ENCODE measurements around the gene ABCB6.

The ABCB6 gene

DNA sequence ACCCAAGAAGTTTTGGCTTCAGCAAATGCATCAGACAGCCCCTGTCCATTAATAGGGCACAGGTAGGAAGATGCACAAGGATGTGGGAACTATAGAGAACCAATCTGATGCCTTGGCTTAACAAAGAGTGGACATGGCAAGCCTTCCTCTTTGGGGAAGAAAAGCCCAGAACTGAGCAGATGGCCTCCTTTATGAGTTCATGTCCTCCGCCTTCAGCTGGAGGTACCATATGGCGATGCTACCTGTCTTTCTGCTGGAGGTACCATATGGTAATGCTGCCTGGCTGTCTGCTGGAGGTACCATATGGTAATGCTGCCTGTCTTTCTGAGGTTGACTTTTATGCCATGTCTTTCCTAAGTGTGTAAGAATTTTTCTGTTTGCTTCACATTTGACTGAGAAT is 34.6 kb downstream of the ABCB6 start:
- no peak for DNase-seq (ENCODE audit: low spot score)

DNA sequence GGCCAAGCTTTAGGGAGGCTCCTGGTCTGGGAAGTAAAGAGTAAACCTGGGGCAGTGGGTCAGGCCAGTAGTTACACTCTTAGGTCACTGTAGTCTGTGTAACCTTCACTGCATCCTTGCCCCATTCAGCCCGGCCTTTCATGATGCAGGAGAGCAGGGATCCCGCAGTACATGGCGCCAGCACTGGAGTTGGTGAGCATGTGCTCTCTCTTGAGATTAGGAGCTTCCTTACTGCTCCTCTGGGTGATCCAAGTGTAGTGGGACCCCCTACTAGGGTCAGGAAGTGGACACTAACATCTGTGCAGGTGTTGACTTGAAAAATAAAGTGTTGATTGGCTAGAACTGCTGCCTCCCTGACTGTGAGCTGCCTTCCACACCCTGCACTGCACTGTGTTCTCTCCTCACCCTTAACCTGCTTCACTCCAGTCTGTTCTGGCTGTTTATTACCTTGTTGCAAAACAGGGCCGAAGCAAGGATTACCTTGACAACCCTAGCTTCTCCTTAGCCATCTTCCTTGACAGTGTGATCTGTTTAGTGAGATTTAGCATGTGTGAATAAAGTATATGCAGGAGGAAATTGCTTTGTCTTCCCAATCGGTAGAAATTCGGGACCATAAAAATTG is 35.5 kb downstream of the ABCB6 start:
- DNase-seq (ENCODE audit: low spot score) = no peak

DNA sequence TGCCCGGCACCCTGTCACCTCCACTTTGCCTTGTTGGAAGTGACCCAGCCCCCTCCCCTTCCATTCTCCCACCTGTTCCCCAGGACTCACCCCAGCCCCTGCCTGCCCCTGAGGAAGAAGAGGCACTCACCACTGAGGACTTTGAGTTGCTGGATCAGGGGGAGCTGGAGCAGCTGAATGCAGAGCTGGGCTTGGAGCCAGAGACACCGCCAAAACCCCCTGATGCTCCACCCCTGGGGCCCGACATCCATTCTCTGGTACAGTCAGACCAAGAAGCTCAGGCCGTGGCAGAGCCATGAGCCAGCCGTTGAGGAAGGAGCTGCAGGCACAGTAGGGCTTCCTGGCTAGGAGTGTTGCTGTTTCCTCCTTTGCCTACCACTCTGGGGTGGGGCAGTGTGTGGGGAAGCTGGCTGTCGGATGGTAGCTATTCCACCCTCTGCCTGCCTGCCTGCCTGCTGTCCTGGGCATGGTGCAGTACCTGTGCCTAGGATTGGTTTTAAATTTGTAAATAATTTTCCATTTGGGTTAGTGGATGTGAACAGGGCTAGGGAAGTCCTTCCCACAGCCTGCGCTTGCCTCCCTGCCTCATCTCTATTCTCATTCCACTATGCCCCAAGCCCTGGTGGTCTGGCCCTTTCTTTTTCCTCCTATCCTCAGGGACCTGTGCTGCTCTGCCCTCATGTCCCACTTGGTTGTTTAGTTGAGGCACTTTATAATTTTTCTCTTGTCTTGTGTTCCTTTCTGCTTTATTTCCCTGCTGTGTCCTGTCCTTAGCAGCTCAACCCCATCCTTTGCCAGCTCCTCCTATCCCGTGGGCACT is 36.2 kb downstream of the ABCB6 start:
- DNase-seq (ENCODE audit: low spot score) = no peak

DNA sequence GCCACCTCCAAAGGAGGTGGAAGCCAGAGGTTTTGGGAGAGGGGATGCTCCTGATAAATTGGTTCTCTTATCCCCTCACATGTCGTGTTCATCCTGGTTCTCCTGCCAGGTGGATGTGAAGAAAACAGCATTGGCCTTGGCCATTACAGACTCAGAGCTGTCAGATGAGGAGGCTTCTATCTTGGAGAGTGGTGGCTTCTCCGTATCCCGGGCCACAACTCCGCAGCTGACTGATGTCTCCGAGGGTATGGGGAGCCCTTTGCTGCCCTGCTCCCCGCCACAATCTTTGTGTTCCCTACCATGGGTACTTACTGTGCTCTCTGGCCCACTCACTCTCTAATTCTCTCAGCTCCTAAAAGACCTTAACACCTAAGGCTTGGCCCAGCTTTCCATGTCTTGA is 37.2 kb downstream of the ABCB6 start:
- no peak for DNase-seq (ENCODE audit: low spot score)

DNA sequence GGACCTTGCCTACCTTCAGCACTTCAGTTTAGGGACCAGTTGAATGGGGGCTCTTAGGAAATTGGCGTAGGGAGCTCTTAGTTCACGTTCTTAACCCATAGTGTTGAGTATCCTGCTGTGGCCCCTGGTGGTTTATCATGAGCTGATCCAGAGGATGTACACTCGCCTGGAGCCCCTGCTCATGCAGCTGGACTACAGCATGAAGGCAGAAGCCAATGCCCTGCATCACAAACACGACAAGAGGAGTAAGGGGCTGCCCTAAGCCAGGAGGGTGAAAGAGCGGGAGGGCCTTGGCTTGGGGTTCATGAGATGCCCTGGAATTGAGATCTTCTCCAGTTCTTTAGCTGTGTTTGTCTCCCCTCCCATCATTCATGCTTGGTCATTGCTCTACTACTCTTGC is 37.8 kb downstream of the ABCB6 start:
- DNase-seq (ENCODE audit: low spot score) = no peak

DNA sequence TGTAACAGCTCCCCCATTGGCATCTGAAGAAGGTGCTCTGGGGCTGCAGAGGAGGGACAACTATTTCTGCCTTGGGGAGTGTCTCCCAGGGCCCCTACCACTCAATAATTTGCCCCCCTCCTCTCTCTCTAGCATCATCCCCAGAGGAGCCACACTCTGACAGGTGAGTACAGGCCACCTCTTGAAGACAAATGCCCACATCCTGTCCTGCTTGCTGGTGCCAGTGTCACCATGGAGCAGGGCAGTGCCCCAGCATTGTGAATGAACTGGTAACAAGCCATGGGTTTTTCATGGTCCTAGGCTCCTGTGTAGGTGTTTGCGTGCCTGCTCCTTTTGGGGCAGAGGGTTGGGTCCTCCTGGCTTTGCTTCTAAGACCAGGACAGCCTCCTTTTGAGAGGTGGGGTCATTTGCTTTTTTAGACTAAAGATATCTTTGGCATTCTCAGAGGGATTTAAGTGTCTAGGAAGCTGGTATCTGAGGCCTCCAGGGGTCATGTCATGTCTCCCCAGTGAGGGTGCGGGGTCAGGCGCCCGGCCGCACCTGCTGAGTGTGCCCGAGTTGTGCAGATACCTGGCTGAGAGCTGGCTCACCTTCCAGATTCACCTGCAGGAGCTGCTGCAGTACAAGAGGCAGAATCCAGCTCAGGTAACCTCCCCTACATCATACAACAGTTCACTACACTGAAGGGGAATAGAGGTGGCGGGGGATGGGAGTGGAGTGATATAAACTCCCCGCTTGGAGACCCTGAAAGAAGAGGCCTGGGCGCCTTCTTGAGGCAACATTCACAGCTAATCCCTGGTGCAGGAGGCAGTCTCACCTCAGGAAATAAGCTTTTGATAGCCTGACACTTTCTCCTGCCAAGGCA is 38.9 kb downstream of the ABCB6 start:
- no peak for DNase-seq (ENCODE audit: low spot score)

DNA sequence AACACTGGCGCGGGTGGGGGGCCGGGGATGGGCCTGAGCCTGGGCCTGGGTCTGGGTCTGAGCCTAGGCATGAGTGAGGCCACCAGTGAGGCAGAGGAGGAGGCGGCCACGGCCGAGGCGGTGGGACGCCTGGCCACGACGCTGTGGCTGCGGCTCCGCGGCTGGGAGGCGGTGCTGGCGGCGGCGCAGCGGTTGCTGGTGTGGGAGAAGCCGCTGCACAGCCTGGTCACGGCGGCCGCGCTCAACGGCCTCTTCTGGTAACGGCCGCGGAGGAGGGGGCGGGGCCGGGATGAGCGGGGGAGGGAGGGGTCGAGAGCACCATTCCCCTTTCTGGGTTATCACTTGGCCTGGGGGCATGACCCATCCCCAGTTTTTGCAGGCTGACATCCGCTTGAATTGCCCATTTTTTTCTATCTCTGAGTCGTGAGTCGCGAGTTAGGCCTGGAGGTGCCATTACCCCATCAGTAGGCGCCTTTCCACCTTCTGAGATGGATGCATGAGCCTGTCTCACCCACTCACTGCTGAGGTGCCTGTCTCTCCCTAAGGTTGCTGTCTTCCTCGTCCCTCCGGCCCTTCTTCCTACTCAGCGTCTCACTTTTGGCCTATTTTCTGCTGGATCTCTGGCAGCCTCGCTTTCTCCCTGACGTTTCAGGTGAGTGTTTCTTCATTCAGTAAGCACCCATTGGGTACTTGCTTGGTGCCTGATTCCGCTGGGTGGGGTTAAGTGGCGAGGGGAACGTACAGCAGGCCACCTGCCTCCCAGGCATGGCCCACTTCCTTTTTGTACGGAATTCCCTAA is 40.2 kb downstream of the ABCB6 start:
- DNase-seq (ENCODE audit: low spot score) = no peak

DNA sequence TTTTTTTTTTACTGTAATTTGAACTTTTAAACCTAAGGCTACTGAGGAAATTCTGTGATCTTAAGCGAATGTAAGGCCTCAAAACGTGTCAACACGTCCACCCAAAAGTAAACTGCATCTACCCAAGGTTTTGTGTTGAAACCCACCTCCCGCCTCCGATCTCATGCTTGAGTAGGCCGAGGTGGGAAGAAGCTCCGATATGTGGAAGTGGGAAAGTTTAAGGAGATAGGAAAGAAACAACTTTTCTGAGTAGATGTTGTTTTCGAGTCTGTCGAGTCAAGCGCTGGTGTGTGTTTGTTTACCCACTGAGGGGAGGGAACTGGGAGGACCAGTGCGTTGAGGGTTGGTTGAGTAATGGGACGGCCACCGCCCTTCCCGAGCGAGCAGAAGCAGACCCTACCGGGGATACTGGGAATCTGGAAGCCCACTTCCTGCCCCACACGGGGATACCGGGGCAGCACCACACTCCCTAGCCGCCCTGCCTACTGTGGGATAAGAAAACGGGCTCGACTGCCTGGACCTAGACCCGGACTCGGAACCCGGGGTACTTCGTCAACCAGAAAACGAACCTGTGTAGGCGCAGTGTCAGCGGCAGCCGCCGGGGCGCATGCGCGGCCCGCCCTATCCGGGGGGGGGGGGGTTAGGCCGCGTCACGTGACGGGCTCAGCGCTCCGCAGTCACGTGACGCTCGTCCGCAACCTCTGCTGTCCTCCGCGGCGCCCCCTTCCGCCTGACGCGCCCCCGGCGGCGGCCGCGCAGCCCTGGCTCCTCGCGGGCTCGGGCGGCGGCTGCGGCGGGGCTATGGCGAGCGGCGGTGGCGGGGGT is 41.0 kb downstream of the ABCB6 start, which contains the start of gene RETREG2:
TSS of gene RETREG2 (plus strand) at position 724 of the 825 bp plus-strand sequence. CDS start at position 802, 78 bp downstream.
- DNase-seq (ENCODE audit: low spot score) = peak; percentile 93

DNA sequence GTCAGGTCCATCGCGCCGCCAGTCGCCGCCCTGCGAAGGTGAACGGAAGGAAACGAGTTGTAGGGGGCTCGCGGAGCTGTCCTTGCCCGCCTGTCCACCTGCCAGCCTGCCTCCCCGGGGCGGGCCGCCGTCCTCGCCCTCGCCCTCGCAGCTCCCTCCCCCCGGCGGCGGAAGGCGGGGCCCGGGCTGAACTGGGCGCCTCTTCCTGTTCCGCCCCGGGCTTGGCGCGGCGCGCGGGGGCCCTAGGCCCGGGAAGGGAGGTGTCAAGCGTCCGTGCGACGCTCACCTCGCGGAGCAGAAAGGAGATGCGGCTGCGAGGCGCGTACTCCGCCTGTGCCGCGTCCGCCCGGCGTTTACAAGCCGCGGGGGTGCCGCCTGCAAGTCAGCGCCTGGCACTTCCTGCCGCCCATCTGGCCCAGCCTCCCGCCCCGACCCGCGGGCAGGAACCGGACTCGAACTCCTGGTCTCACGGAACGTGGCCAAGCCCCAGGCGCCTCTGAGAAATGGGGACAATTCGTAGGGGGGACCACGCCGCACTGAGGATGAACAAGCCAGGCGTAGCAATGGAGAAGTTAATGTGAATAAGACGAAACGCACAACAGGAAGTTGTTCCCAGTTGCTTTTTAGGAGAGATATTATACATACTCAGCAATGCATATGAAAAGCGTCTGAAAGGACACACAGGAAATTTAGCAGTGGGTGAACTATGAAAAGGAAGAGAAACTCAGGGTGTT is 41.8 kb downstream of the ABCB6 start, which contains the start of gene CNPPD1:
TSS of gene CNPPD1 (minus strand) at position 108 of the 734 bp plus-strand sequence. CDS start at position 11, 97 bp downstream.
- DNase-seq (ENCODE audit: low spot score) = peak; percentile 87

DNA sequence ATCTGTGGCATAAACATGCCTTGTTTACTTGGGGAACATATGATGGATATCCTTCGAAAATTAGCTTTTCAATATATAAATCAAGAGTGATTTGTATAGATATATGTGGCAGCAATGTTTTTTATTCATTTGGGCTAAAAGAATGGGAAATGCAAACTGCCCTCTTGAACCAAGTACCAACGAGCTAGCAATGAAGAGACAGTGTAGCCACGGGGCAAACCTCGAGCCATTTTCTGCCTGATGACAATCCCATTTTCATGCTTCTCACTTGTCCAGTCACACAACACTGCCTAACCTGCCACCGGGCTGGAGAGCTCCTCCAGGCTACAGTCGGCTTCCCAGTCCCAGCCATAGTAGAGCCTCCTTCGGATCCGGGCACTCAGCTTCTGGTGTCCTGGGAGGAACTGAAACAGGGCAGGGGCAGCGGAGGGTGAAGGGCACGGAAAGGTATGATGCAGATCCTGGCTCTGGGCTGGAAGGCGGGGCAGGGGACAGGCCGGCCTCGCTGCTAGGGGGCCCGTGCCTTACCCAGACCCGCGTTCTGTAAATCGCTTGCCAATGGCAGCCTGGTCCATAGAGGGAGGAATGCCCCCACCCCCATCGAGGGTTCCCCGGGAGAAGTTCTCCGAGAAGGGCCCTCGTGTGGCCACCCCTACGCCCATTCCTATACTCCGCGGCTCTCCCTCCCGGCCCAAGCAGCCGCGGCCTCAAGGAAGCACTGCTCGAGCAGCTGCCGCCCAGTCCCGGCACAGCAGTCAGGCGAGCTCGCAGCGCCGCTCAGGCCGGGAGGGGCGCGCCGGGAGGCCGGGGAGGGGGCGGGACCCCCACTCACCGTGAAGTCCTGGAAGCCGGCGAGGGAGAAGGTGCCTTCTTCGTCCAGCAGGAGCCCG is 42.6 kb downstream of the ABCB6 start:
- no peak for DNase-seq (ENCODE audit: low spot score)

DNA sequence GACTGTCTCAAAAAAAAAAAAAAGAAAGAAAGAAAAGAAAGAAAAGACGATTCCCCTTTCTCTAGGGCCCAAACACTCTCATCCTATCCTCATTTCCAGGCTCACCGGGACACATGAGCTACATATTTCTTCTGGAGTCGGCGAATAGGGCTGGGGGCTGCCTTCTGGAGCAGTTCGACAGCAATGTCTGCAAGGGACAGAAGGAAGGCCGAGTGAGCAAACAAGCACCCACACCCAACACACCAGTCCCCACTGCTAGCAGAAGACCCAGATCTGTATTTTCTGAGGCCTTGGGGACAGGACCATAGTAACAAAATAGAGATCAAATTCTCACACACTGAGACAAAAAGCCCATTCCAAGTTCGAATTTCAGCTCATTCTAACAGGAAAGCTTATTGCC is 43.3 kb downstream of the ABCB6 start:
- no peak for DNase-seq (ENCODE audit: low spot score)

DNA sequence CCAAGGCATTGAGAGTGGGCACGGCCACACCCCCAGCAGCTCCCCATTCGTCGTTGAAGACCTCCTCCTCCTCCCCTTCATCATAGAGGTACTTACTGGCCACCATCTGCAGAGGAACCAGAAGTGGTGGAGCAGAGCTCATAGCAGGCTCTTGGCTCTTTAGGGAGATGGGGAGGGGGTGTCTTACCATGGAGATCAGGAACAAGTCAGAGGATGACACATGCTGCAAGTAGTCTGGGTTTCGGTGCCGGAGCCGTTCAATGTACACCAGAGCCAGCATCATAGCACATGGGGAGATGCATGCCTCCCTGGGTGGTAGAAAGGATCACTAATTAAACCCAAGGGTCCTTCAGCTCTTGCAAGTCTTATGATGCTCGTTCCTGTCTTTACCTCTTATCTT is 44.0 kb downstream of the ABCB6 start:
- DNase-seq (ENCODE audit: low spot score) = no peak

DNA sequence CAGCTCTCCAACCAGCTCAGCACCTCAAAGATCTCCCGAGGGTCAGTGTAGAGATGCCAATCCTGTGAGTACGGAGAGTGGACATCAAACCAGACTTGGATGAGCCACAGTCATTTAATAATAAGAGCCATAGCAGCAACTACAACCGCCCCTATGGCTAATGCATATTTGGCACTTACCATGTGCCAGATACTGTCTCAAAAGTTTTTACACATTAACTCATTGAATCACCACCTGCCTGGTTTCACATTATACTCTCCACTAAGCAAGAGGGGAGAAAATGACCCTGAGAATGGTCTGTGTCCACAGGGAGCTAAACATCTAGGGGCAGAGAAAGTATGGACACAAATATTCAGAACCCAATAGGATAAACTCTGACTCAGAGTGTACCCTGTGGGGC is 44.6 kb downstream of the ABCB6 start:
- DNase-seq (ENCODE audit: low spot score) = no peak

DNA sequence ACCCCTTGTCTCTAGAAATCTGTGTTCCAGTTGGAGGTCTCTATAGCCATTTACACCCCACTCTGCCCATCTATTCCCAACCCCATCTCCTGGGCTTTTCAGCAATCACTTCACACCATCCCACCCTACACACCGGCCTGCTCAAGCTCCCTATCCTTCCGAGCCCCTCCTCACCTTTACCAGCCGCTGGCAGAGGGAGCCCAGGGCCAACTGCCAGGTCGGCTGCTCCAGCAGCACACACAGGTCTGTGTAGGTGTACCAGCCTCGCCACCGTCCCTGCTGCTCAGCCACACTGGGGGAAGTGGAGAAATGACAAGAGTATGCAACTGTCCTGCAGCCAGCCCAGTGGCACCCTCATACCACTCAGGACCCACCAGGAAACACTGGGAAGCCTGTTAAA is 45.6 kb downstream of the ABCB6 start:
- no peak for DNase-seq (ENCODE audit: low spot score)

DNA sequence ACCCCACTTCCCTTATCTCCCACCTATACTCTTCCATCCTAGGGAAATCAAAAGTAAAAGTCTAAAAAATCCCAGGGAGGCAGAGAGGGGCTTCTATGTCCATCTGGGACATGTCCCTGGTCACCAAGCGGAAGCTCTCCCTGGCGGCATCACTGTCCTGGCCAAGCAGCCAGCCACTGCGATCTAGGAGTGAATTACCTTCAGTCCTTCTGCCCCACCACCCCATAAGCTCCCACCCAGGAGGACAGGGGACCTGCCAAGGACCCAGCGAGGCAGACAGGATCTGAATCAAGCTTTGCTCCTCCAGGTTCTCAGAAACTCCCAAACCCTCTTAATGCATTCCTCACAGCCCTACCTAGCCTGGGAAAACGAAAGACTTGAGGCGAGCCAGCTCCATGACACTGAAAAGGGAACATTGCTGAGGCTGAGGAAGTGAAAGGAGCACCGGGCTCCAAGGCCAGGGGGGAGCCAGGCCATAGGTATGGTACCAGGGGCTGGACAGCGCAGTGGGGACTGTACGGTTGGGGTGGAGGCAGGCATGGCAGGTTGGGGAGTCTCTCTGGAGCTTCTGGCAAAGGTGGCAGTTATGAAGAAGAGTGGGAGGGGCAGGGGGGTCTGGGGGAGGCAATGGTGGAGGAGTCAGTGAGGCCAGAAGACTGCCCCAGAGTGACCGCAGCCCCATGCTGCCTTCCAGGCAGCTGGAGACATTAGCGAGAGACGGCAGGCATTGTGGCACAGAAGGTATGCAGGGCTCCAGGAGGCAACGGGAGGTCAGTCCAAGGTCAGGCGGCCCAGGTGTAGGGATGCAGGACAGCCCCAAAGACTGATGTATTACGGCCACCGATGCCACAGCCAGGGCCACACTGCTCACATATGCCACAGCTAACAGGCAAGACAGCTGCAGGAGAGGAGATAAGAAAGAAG is 46.3 kb downstream of the ABCB6 start:
- DNase-seq (ENCODE audit: low spot score) = no peak

DNA sequence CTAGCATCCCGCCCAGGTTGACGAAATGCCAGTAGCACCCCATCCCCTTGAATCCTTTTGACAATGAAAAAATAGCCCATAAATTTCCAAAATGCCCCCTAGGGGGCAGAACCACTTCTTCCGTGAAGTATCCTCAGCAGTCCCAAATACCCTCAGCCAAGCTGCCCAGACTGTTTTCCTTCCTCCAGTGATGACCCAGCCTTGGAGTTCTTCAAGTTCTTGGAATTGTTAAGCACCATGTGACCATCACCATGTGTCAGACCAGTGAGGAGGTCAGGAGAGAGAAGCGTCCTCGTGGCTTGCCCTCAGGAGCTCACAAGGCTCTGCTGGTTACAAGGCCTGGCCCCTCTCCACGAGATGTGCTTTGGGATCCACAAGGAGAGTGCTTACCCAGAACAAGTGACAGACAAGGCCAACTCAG is 47.5 kb downstream of the ABCB6 start:
- DNase-seq (ENCODE audit: low spot score) = no peak

DNA sequence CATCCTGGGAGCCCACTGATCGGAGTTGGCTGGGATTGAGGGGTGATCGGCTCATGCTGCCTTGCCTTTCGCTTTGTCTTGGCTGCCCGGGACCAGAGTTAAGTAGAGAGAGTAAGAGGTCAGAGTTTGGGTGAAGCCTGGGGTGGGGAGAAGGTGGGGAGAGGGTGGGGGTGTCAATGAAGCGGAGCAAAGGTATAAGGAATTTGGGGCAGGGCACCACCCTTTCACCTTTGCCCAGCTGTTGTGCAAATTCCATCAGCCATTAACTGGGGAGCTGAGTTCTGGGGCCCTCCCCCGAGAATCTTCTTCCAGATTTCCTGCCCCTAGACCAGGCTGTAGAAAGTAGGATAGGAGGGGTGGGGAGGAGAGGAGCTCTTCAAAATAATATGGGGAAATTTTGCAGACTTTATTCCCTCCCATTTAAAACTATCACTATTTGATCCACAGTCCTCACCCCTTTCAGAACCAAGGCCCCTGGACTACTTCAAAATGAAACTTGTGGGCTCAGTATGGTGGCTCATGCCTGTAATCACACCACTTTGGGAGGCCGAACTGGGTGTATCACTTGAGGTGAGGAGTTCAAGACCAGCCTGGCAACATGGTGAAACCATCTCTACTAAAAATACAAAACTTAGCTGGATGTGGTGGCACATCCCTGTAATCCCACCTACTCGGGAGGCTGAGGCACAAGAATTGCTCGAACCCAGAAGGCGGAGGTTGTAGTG is 48.7 kb downstream of the ABCB6 start, which contains the start of gene SLC23A3:
TSS of gene SLC23A3 (minus strand) at position 100 of the 725 bp plus-strand sequence. CDS start at position 55, 45 bp downstream.
- no peak for DNase-seq (ENCODE audit: low spot score)
